Ovary (tissue), 9 donors: ENCODE data around the gene OSBPL5. TPM values are rescaled to one million over a fixed set of nuclear protein-coding genes. Genes with fewer than 3 reads are reported as not detected.

ENCODE experiments used
- DNase-seq, 5 donors: peaks; one replicate each; pipeline ENCODE4 v3.0.0-alpha.2; 2019 to 2020
- H3K27ac ChIP-seq, 2 donors: fragments of 200-600 bp; one replicate each; pipeline versions ENCODE4 v1.5.1 to v1.8.0; 2019 to 2022
- H3K27me3 ChIP-seq: fragments of 200-600 bp; one replicate; pipeline ENCODE4 v1.8.0; 2022
- H3K36me3 ChIP-seq: fragments of 200-600 bp; sonication (generic); one replicate; pipeline ENCODE4 v1.5.1; 2019
- H3K4me1 ChIP-seq: one replicate; pipeline ENCODE4 v1.8.1; 2013; ENCODE audit warnings: mild to moderate bottlenecking, moderate library complexity; ENCODE audit not compliant: insufficient read depth
- H3K4me3 ChIP-seq: fragments of 200-600 bp; sonication (generic); one replicate; pipeline ENCODE4 v1.5.1; 2017
- H3K9me3 ChIP-seq, 2 donors: fragments of 200-600 bp in 1 of 2; sonication (generic) in 1 of 2; one replicate each; pipeline versions ENCODE4 v1.5.1 to v1.8.1; 2013 to 2019; ENCODE audit warnings: mild to moderate bottlenecking in 1 of 2, moderate library complexity in 1 of 2
- CTCF ChIP-seq, 3 donors: fragments of 450-650 bp in 2 of 3; fragments of 200-600 bp in 1 of 3; IDR thresholded peaks; one replicate each; pipeline versions ENCODE4 v1.5.1 to v1.8.0; 2016 to 2022; ENCODE audit warnings: antibody characterized with exemption in 3 of 3, mild to moderate bottlenecking in 1 of 3
- EP300 ChIP-seq: sonication (generic); formaldehyde crosslinking; IDR thresholded peaks from one replicate; pipeline ENCODE4 v1.6.1; 2017; ENCODE audit warnings: antibody characterized with exemption
- POLR2A ChIP-seq: fragments of 450-650 bp; IDR thresholded peaks from one replicate; pipeline ENCODE4 v1.6.1; 2017; ENCODE audit warnings: antibody characterized with exemption, mild to moderate bottlenecking, moderate library complexity
- WGBS, 3 donors: extraction: QIAGEN DNeasy Blood & Tissue Kit in 1 of 3; methylation state at CpG; one replicate each; pipeline versions ENCODE4 v1.1.5 to v1.1.7; 2013 to 2017; 5-methylcytosine and 5-hydroxymethylcytosine counted together
- intact Hi-C, 4 donors: fragments of 100-400 bp; cut with DNase I; formaldehyde crosslinking; loops; one replicate each; pipeline versions ENCODE4 v1.11.0 to v1.15.1; 2022 to 2023
- polyA plus RNA-seq, 2 donors: library from polyadenylated mRNA; stranded (reverse); fragments of 200-250 nt in 1 of 2; fragments of 350-450 nt in 1 of 2; fragmentation: Illumina TruSeq in 1 of 2; extraction: RNeasy Lipid Tissue Mini Kit (QIAGEN cat#74804) in 1 of 2; gene quantifications; one replicate each; pipeline ENCODE4 v1.2.3, GENCODE V29; 2013 to 2014
- total RNA-seq, 7 donors: library from RNA; depleted of rRNA in 2 of 7; stranded (reverse); fragments of >200 nt in 2 of 7; fragmentation: NEBNext Ultra II Directional in 3 of 7; extraction: Animal tissue kit (Norgen Biotek cat#: 25700) in 3 of 7; gene quantifications; one replicate each; pipeline versions ENCODE4 v1.1.0 to v1.2.4, GENCODE V29; 2016 to 2023
- donor health status: DM: no; HTN: no; CAD: no; lungs with moderate emphysema.
- donor health status: DM: no; HTN: no; CAD: no.
- donor health status: Bipolar disorder and iron deficiency.
- donor health status: DM: yes; HTN: yes; CAD: no.
- donor health status: DM: no; HTN: no; CAD: no.
- donor health status: DM: yes; HTN: yes; CAD: no.

OSBPL5 gene
- total and polyA plus RNA-seq, 9 donors: 3.0 to 41.0 (median 23.3) TPM

- no peaks in the 10 kb centered on the region for H3K36me3 ChIP-seq
- H3K27ac ChIP-seq: no peak overlapping the region
- peak in 2 of 5 donors; percentile 8 to 16 for DNase-seq
- TF ChIP-seq CTCF (IDR thresholded peaks at IDR 0.05) (no peak), POLR2A (no peak), EP300 (no peak)
- no peaks in the 10 kb centered on the region for H3K9me3 ChIP-seq
- H3K4me1 ChIP-seq: no peaks in the 10 kb centered on the region
- intact Hi-C loops: loop anchor here in 1 of 4 donors (10.0 kb wide), 1 partner anchor 105 kb away; the partner anchor contains the start of gene MRGPRG
- 85 to 94% (median 91%) methylated on average over 7 of the region's 7 CpGs for WGBS, 3 donors
- H3K27me3 ChIP-seq: peaks cover 2% of the 10 kb centered on the region
- H3K4me3 ChIP-seq: no peak overlapping the region
These were observed 55.7 kb downstream of the OSBPL5 start for GRCh38 chr11:3109434-3109833.

- TF ChIP-seq POLR2A: no peak
- TF ChIP-seq EP300: no peak
- no peak for TF ChIP-seq CTCF (IDR thresholded peaks at IDR 0.05)
- intact Hi-C loops: loop anchor here in 1 of 4 donors (10.0 kb wide), 1 partner anchor 107 kb away; the partner anchor contains the start of gene MRGPRG
- H3K9me3 ChIP-seq: no peaks in the 10 kb centered on the region
- no peaks in the 10 kb centered on the region for H3K36me3 ChIP-seq
- no peak overlapping the region for H3K4me3 ChIP-seq
- peak in 1 of 5 donors; percentile 16 for DNase-seq
- H3K4me1 ChIP-seq: no peaks in the 10 kb centered on the region
- WGBS, 3 donors: 74 to 80% (median 75%) methylated on average over 8 to 11 of the region's 11 CpGs
- no peak overlapping the region for H3K27ac ChIP-seq
- peaks cover 2% of the 10 kb centered on the region for H3K27me3 ChIP-seq
These were observed 56.9 kb downstream of the OSBPL5 start for GRCh38 chr11:3108183-3108721.

GRCh38 chr11:3107608-3108182 is 57.4 kb downstream of the OSBPL5 start:
- H3K27ac ChIP-seq: no peak overlapping the region
- WGBS, 3 donors: 79 to 81% (median 81%) methylated on average over 20 to 21 of the region's 21 CpGs
- no peaks in the 10 kb centered on the region for H3K4me1 ChIP-seq
- no peaks in the 10 kb centered on the region for H3K36me3 ChIP-seq
- peak in 2 of 5 donors; percentile 14 to 24 for DNase-seq
- H3K27me3 ChIP-seq: no peaks in the 10 kb centered on the region
- TF ChIP-seq POLR2A (no peak), CTCF (IDR thresholded peaks at IDR 0.05) (no peak), EP300 (no peak)
- no peaks in the 10 kb centered on the region for H3K9me3 ChIP-seq
- intact Hi-C loops: loop anchor here in 1 of 4 donors (10.0 kb wide), 1 partner anchor 107 kb away; the partner anchor contains the start of gene MRGPRG
- H3K4me3 ChIP-seq: no peak overlapping the region

GRCh38 chr11:3106736-3107524 is 58.2 kb downstream of the OSBPL5 start:
- no peaks in the 10 kb centered on the region for H3K4me1 ChIP-seq
- DNase-seq: no peak
- H3K9me3 ChIP-seq: no peaks in the 10 kb centered on the region
- no peaks in the 10 kb centered on the region for H3K27me3 ChIP-seq
- TF ChIP-seq EP300 (no peak), POLR2A (no peak), CTCF (IDR thresholded peaks at IDR 0.05) (no peak)
- intact Hi-C loops: loop anchor here in 1 of 4 donors (10.0 kb wide), 1 partner anchor 108 kb away; the partner anchor contains the start of gene MRGPRG
- WGBS, 3 donors: 88 to 90% (median 90%) methylated on average over 21 of the region's 21 CpGs
- no peaks in the 10 kb centered on the region for H3K36me3 ChIP-seq
- no peak overlapping the region for H3K27ac ChIP-seq
- H3K4me3 ChIP-seq: no peak overlapping the region
